ENCODE measurements around the gene CELF2.

CELF2 gene

GRCh38 chr10:11063856-11064255 is 46.2 kb downstream of the CELF2 start:
- DNase-seq, result no peak

- no peak for DNase-seq
Measured at GRCh38 chr10:11064832-11065231, 47.2 kb downstream of the CELF2 start.

- DNase-seq, result no peak
Measured at GRCh38 chr10:11065567-11065966, 47.9 kb downstream of the CELF2 start.

GRCh38 chr10:11066520-11066919 is 48.8 kb downstream of the CELF2 start:
- no peak for DNase-seq

- DNase-seq, result no peak
Measured at GRCh38 chr10:11068861-11069633, 51.4 kb downstream of the CELF2 start.

- DNase-seq, result no peak
Measured at GRCh38 chr10:11073410-11073809, 55.7 kb downstream of the CELF2 start.

- DNase-seq, result no peak
Measured at GRCh38 chr10:11074536-11075267, 57.0 kb downstream of the CELF2 start.

GRCh38 chr10:11076221-11076620 is 58.5 kb downstream of the CELF2 start:
- DNase-seq, result no peak

- DNase-seq, result no peak
Measured at GRCh38 chr10:11080564-11080984, 62.9 kb downstream of the CELF2 start.

- no peak for DNase-seq
Measured at GRCh38 chr10:11081408-11081807, 63.7 kb downstream of the CELF2 start.

GRCh38 chr10:11082526-11082925 is 64.9 kb downstream of the CELF2 start:
- DNase-seq, result no peak

- DNase-seq, result no peak
Measured at GRCh38 chr10:11083051-11083450, 65.4 kb downstream of the CELF2 start.

GRCh38 chr10:11085545-11085944 is 67.9 kb downstream of the CELF2 start:
- DNase-seq, result no peak

- DNase-seq, result no peak
Measured at GRCh38 chr10:11086177-11086840, 68.6 kb downstream of the CELF2 start.

GRCh38 chr10:11087372-11087771 is 69.7 kb downstream of the CELF2 start:
- no peak for DNase-seq

GRCh38 chr10:11088709-11089108 is 71.0 kb downstream of the CELF2 start:
- no peak for DNase-seq

- no peak for DNase-seq
Measured at GRCh38 chr10:11089272-11089671, 71.6 kb downstream of the CELF2 start.

GRCh38 chr10:11091517-11092102 is 73.9 kb downstream of the CELF2 start:
- no peak for DNase-seq

- DNase-seq, result no peak
Measured at GRCh38 chr10:11093771-11094736, 76.4 kb downstream of the CELF2 start.

GRCh38 chr10:11095374-11095801 is 77.7 kb downstream of the CELF2 start:
- DNase-seq, result no peak

GRCh38 chr10:11096422-11096821 is 78.8 kb downstream of the CELF2 start:
- DNase-seq, result no peak

- DNase-seq, result no peak
Measured at GRCh38 chr10:11097686-11098085, 80.0 kb downstream of the CELF2 start.

All from NCI-H2029 (cell line).